ENCODE results near the gene C1orf94. TPM values are rescaled to one million over a fixed set of nuclear protein-coding genes. Genes with fewer than 3 reads are reported as not detected.

Gene C1orf94
- total and polyA plus RNA-seq, 2 donors from 2014 or later, result not detected

DNA sequence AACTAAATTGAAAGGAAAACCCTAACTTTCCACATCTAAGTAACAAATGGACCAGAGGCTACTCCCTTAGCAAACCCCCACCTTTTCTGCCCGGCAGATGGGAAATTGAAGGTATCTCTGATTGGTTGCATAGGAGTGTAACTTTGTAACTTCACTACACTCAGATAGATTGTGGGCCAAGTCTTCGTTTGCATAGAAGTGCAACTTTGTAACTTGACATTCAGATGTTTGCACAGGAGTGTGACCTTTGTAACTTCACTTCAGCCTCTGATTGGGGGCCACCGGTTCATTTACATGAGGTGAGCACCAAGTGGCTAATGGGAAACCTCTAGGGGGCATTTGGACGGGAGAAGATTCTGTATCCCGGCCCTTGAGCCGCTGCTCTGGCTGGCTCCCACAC is 59.4 kb downstream of the C1orf94 start:
- no peaks in the 10 kb centered on the region for H3K9me3 ChIP-seq (ENCODE audit: control insufficient read depth in 2 of 3, insufficient read depth in 1 of 3, low read length in 3 of 3)
- H3K27ac ChIP-seq (ENCODE audit: low read depth in 2 of 2, low read length in 2 of 2), result no peak overlapping the region
- no peaks in the 10 kb centered on the region for H3K4me1 ChIP-seq (ENCODE audit: control insufficient read depth in 2 of 3, insufficient read depth in 2 of 3, low read depth in 1 of 3, low read length in 3 of 3)
- intact Hi-C loops (cut with DNase I), result no loop called here
- H3K4me3 ChIP-seq (ENCODE audit: low read length in 3 of 3), result no peak overlapping the region
- H3K27me3 ChIP-seq (ENCODE audit: control insufficient read depth, insufficient read depth, low read length), result no peaks in the 10 kb centered on the region
- no peak overlapping the region for H3K9ac ChIP-seq (ENCODE audit: low read length in 3 of 3)
- TF ChIP-seq, protein P1, sequence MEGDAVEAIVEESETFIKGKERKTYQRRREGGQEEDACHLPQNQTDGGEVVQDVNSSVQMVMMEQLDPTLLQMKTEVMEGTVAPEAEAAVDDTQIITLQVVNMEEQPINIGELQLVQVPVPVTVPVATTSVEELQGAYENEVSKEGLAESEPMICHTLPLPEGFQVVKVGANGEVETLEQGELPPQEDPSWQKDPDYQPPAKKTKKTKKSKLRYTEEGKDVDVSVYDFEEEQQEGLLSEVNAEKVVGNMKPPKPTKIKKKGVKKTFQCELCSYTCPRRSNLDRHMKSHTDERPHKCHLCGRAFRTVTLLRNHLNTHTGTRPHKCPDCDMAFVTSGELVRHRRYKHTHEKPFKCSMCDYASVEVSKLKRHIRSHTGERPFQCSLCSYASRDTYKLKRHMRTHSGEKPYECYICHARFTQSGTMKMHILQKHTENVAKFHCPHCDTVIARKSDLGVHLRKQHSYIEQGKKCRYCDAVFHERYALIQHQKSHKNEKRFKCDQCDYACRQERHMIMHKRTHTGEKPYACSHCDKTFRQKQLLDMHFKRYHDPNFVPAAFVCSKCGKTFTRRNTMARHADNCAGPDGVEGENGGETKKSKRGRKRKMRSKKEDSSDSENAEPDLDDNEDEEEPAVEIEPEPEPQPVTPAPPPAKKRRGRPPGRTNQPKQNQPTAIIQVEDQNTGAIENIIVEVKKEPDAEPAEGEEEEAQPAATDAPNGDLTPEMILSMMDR (IDR thresholded peaks at IDR 0.05; ENCODE audit: borderline replicate concordance, extremely low read depth, insufficient read depth), result no peak
- no peaks in the 10 kb centered on the region for H3K36me3 ChIP-seq (ENCODE audit: control insufficient read depth in 2 of 3, insufficient read depth in 3 of 3, low read length in 3 of 3)
- no peak for DNase-seq
- no peak for FAIRE-seq

DNA sequence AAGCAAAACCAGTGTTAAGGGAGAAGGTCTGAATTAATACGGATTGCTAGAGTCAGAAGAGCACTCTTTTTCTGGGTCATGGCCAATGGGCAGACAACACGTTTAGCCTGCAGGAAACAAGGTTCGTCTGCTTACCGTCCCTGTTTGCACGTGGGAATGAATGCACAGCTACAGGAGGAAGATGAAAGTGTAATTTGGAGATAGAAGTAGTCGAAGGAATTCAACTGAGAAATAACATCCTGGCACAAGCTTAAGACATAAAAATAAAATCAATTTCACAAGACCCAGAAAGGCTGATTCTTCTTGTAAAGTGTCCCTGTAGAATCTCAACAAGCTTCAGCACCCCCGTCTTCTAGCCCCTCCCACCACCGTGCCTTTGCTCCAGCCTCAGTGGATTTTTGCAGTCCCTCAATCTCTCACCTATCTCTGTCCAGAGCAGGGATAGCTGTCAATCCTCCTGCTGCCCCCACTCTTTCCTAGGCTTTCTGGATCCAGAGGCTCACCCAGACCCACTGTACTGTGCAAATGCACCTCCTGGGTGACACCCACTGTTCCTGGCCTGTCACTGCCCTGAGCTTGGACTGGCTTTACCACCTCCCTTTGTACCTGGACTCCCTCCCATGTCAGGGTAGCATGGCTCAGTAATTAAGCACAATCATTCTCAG is 60.6 kb downstream of the C1orf94 start:
- no peak overlapping the region for H3K27ac ChIP-seq (ENCODE audit: low read depth in 2 of 2, low read length in 2 of 2)
- FAIRE-seq, result no peak
- H3K36me3 ChIP-seq (ENCODE audit: control insufficient read depth in 2 of 3, insufficient read depth in 3 of 3, low read length in 3 of 3), result no peaks in the 10 kb centered on the region
- intact Hi-C loops (cut with DNase I), result no loop called here
- TF ChIP-seq, protein P1 (IDR thresholded peaks at IDR 0.05; ENCODE audit: borderline replicate concordance, extremely low read depth, insufficient read depth), result no peak
- DNase-seq, result no peak
- H3K9ac ChIP-seq (ENCODE audit: low read length in 3 of 3), result no peak overlapping the region
- no peaks in the 10 kb centered on the region for H3K4me1 ChIP-seq (ENCODE audit: control insufficient read depth in 2 of 3, insufficient read depth in 2 of 3, low read depth in 1 of 3, low read length in 3 of 3)
- no peaks in the 10 kb centered on the region for H3K9me3 ChIP-seq (ENCODE audit: control insufficient read depth in 2 of 3, insufficient read depth in 1 of 3, low read length in 3 of 3)
- no peak overlapping the region for H3K4me3 ChIP-seq (ENCODE audit: low read length in 3 of 3)
- H3K27me3 ChIP-seq (ENCODE audit: control insufficient read depth, insufficient read depth, low read length), result no peaks in the 10 kb centered on the region

GRCh38 chr1:34245967-34246366 is 69.3 kb downstream of the C1orf94 start:
- Histone ChIP-seq H3K4me3 (ENCODE audit: low read length in 3 of 3) (no peak overlapping the region), H3K9me3 (ENCODE audit: control insufficient read depth in 2 of 3, insufficient read depth in 1 of 3, low read length in 3 of 3) (no peaks in the 10 kb centered on the region), H3K27me3 (ENCODE audit: control insufficient read depth, insufficient read depth, low read length) (no peaks in the 10 kb centered on the region), H3K4me1 (ENCODE audit: control insufficient read depth in 2 of 3, insufficient read depth in 2 of 3, low read depth in 1 of 3, low read length in 3 of 3) (no peaks in the 10 kb centered on the region), H3K36me3 (ENCODE audit: control insufficient read depth in 2 of 3, insufficient read depth in 3 of 3, low read length in 3 of 3) (no peaks in the 10 kb centered on the region), H3K9ac (ENCODE audit: low read length in 3 of 3) (no peak overlapping the region), H3K27ac (ENCODE audit: low read depth in 2 of 2, low read length in 2 of 2) (no peak overlapping the region)
- intact Hi-C loops (cut with DNase I), result no loop called here
- DNase-seq (no peak), FAIRE-seq (no peak)
- TF ChIP-seq, protein P1 (IDR thresholded peaks at IDR 0.05; ENCODE audit: borderline replicate concordance, extremely low read depth, insufficient read depth), result no peak

DNA sequence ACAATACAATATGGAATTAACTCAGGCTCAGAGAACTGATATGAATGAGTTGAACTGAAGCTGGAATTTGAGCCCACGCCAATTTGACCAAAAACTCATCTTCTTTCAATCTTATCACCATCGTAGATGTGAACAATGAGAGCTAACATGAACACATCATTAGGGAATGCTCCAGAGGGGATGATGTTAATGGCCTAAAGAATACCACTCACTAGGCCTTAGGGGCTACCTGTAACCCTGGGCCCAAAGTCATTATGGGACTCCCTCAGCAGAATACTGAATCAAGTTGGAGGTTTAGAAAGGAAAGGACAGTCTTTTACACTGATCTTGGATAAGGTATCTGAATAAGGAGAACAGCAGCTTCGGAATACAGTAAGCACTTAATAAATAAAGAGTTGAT is 73.6 kb downstream of the C1orf94 start:
- Histone ChIP-seq H3K9ac (ENCODE audit: low read length in 3 of 3) (no peak overlapping the region), H3K27ac (ENCODE audit: low read depth in 2 of 2, low read length in 2 of 2) (no peak overlapping the region), H3K27me3 (ENCODE audit: control insufficient read depth, insufficient read depth, low read length) (no peaks in the 10 kb centered on the region), H3K4me3 (ENCODE audit: low read length in 3 of 3) (no peak overlapping the region), H3K9me3 (ENCODE audit: control insufficient read depth in 2 of 3, insufficient read depth in 1 of 3, low read length in 3 of 3) (no peaks in the 10 kb centered on the region), H3K4me1 (ENCODE audit: control insufficient read depth in 2 of 3, insufficient read depth in 2 of 3, low read depth in 1 of 3, low read length in 3 of 3) (no peaks in the 10 kb centered on the region), H3K36me3 (ENCODE audit: control insufficient read depth in 2 of 3, insufficient read depth in 3 of 3, low read length in 3 of 3) (no peaks in the 10 kb centered on the region)
- no peak for FAIRE-seq
- TF ChIP-seq, protein P1 (IDR thresholded peaks at IDR 0.05; ENCODE audit: borderline replicate concordance, extremely low read depth, insufficient read depth), result no peak
- intact Hi-C loops (cut with DNase I), result no loop called here
- no peak for DNase-seq
